ENCODE data around the gene FAM222A.

Gene FAM222A

DNA sequence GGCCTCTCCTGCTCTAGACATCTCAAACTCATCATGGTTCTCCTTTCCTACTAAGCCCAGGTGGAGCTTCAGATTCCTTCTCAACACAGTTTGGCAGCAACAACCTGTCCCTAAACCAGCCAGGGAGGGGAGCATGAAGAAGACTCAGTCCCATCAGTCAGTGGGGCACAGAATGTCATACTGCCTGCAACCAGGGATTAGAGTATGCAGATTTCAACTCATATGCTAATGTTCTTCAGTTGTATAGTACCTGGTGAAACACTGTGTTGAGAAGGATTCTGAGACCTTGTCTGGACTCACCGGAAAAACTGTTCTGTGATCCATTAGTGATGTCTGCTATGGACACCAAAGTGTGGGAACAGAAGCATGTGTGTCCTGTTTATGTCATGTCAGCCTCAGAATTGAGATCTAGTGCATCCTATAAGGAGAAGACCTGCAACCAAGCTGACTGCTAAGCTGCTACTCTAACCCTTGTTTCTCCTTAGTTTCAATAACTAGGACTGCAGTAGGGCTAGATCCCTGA is 76.0 kb downstream of the FAM222A start:
- H3K27ac ChIP-seq (ENCODE audit: low read length): no peak overlapping the region
- H3K4me2 ChIP-seq (ENCODE audit: low read length): no peak overlapping the region
- H4K20me1 ChIP-seq (ENCODE audit: insufficient read depth, low read length): no peaks in the 10 kb centered on the region
- no peaks in the 10 kb centered on the region for H3K4me1 ChIP-seq (ENCODE audit: low read length)
- H3K9me3 ChIP-seq (ENCODE audit: insufficient read depth, low read length): no peaks in the 10 kb centered on the region
- H2AFZ ChIP-seq (ENCODE audit: low read depth, low read length): no peak overlapping the region
- no peaks in the 10 kb centered on the region for H3K36me3 ChIP-seq (replicated peaks; ENCODE audit: low read depth, low read length)
- H3K27me3 ChIP-seq (ENCODE audit: low read depth, low read length): peaks cover 7% of the 10 kb centered on the region; the same call in 1 of the 2 replicates
- no peak overlapping the region for H3K9ac ChIP-seq (ENCODE audit: low read length)
- TF ChIP-seq EZH2phosphoT487 (IDR thresholded peaks at IDR 0.05; ENCODE audit: low read depth): no peak
- TF ChIP-seq, protein P1, sequence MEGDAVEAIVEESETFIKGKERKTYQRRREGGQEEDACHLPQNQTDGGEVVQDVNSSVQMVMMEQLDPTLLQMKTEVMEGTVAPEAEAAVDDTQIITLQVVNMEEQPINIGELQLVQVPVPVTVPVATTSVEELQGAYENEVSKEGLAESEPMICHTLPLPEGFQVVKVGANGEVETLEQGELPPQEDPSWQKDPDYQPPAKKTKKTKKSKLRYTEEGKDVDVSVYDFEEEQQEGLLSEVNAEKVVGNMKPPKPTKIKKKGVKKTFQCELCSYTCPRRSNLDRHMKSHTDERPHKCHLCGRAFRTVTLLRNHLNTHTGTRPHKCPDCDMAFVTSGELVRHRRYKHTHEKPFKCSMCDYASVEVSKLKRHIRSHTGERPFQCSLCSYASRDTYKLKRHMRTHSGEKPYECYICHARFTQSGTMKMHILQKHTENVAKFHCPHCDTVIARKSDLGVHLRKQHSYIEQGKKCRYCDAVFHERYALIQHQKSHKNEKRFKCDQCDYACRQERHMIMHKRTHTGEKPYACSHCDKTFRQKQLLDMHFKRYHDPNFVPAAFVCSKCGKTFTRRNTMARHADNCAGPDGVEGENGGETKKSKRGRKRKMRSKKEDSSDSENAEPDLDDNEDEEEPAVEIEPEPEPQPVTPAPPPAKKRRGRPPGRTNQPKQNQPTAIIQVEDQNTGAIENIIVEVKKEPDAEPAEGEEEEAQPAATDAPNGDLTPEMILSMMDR (IDR thresholded peaks at IDR 0.05; ENCODE audit: low read depth, low read length): no peak
- H3K79me2 ChIP-seq (ENCODE audit: low read length): no peaks in the 10 kb centered on the region
- no peak overlapping the region for H3K4me3 ChIP-seq (ENCODE audit: low read length)

GRCh38 chr12:109792992-109793391 is 79.4 kb downstream of the FAM222A start:
- no peak overlapping the region for H3K4me2 ChIP-seq (ENCODE audit: low read length)
- H3K9ac ChIP-seq (ENCODE audit: low read length): no peak overlapping the region
- no peak for TF ChIP-seq EZH2phosphoT487 (IDR thresholded peaks at IDR 0.05; ENCODE audit: low read depth)
- TF ChIP-seq, protein P1 (IDR thresholded peaks at IDR 0.05; ENCODE audit: low read depth, low read length): no peak
- H3K79me2 ChIP-seq (ENCODE audit: low read length): no peaks in the 10 kb centered on the region
- H3K27ac ChIP-seq (ENCODE audit: low read length): no peak overlapping the region
- H3K4me3 ChIP-seq (ENCODE audit: low read length): no peak overlapping the region
- no peaks in the 10 kb centered on the region for H3K9me3 ChIP-seq (ENCODE audit: insufficient read depth, low read length)
- no peaks in the 10 kb centered on the region for H3K36me3 ChIP-seq (replicated peaks; ENCODE audit: low read depth, low read length)
- H4K20me1 ChIP-seq (ENCODE audit: insufficient read depth, low read length): no peaks in the 10 kb centered on the region
- H3K4me1 ChIP-seq (ENCODE audit: low read length): no peaks in the 10 kb centered on the region
- H2AFZ ChIP-seq (ENCODE audit: low read depth, low read length): no peak overlapping the region
- H3K27me3 ChIP-seq (ENCODE audit: low read depth, low read length): peaks cover 13% of the 10 kb centered on the region; the same call in 1 of the 2 replicates

- Histone ChIP-seq H2AFZ (ENCODE audit: low read depth, low read length) (no peak overlapping the region), H3K4me2 (ENCODE audit: low read length) (no peak overlapping the region), H3K27me3 (ENCODE audit: low read depth, low read length) (peaks cover 13% of the 10 kb centered on the region; the same call in 1 of the 2 replicates), H3K4me1 (ENCODE audit: low read length) (no peaks in the 10 kb centered on the region), H3K36me3 (replicated peaks; ENCODE audit: low read depth, low read length) (no peaks in the 10 kb centered on the region), H3K79me2 (ENCODE audit: low read length) (no peaks in the 10 kb centered on the region), H3K9ac (ENCODE audit: low read length) (no peak overlapping the region), H3K4me3 (ENCODE audit: low read length) (no peak overlapping the region), H3K27ac (ENCODE audit: low read length) (no peak overlapping the region), H4K20me1 (ENCODE audit: insufficient read depth, low read length) (no peaks in the 10 kb centered on the region), H3K9me3 (ENCODE audit: insufficient read depth, low read length) (no peaks in the 10 kb centered on the region)
- TF ChIP-seq, protein P1 (IDR thresholded peaks at IDR 0.05; ENCODE audit: low read depth, low read length): no peak
- TF ChIP-seq EZH2phosphoT487 (IDR thresholded peaks at IDR 0.05; ENCODE audit: low read depth): no peak
These were observed 79.8 kb downstream of the FAM222A start for GRCh38 chr12:109793411-109793810.

DNA sequence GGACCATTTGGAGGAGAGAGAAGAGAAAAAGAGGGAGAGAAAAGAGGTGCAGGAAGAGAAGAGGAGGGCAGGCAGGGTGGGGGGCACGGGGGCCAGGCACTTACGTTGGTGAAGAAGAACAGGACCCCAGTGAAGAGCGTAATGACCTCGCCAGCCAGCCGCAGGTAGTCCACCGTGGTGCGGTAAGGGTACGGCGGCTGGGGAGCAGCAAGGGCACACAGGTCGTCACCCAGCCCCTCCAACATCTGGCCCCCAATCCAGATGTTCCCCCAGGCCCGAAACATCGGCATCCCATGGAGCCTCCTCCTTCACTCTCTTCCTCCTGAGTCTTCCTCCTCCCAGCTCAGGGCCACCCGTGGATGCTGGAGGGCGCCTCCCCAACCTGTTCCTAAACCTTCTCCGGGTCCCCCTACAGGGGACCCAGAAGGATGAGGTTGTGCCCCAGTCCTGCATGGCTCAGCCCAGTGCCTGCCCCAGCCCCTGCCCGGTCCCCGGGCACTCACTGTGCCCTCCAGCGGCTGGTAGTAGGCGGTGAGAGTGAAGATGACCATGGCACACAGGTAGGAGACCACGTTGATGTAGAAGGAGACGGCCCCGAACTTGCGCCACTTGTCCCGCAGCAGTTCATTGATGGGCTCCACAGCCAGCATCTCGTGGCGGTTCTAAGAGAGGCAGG is 80.3 kb downstream of the FAM222A start:
- Histone ChIP-seq H2AFZ (ENCODE audit: low read depth, low read length) (no peak overlapping the region), H3K27ac (ENCODE audit: low read length) (no peak overlapping the region), H3K79me2 (ENCODE audit: low read length) (no peaks in the 10 kb centered on the region), H4K20me1 (ENCODE audit: insufficient read depth, low read length) (no peaks in the 10 kb centered on the region), H3K4me2 (ENCODE audit: low read length) (no peak overlapping the region), H3K36me3 (replicated peaks; ENCODE audit: low read depth, low read length) (no peaks in the 10 kb centered on the region), H3K4me3 (ENCODE audit: low read length) (no peak overlapping the region), H3K9ac (ENCODE audit: low read length) (no peak overlapping the region), H3K9me3 (ENCODE audit: insufficient read depth, low read length) (no peaks in the 10 kb centered on the region), H3K27me3 (ENCODE audit: low read depth, low read length) (peaks cover 13% of the 10 kb centered on the region; the same call in 1 of the 2 replicates), H3K4me1 (ENCODE audit: low read length) (no peaks in the 10 kb centered on the region)
- TF ChIP-seq, protein P1 (IDR thresholded peaks at IDR 0.05; ENCODE audit: low read depth, low read length): no peak
- no peak for TF ChIP-seq EZH2phosphoT487 (IDR thresholded peaks at IDR 0.05; ENCODE audit: low read depth)

Data from OCI-LY3 (cell line).